Activated gamma-delta T cell treated with Interleukin-2 at 50 U/mL for 16 hours (primary cell): ENCODE measurements around the gene SLC50A1.

ENCODE experiments used
- DNase-seq: peaks from one replicate; pipeline ENCODE4 v3.0.0-alpha.2; 2020

Gene SLC50A1, protein sequence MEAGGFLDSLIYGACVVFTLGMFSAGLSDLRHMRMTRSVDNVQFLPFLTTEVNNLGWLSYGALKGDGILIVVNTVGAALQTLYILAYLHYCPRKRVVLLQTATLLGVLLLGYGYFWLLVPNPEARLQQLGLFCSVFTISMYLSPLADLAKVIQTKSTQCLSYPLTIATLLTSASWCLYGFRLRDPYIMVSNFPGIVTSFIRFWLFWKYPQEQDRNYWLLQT

DNA sequence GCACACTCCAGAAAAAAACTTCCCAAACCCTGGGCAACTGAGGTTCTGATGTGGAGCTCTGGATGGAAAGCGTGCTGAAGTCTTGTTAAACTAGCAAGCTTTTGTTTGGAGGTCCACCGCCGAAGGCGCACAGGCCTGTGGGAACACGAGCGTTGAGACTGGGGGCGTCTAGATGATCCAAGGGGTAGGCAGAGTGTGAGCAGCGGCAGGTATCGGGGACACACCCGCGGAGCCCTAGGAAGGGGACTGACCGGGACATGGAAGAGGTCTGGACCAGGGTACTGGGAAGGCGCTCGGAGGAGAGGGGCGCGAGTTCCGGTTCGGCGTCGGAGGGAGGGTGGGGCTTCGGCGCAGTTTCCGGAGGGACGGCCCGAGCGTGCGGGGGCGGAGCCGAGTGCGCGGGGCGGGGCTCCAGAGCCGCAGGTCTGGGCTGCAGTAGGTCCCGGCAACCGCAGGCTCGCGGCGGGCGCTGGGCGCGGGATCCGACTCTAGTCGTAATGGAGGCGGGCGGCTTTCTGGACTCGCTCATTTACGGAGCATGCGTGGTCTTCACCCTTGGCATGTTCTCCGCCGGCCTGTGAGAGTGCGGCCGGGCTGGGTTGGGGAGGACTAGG is at the start of gene SLC50A1:
Gene SLC50A1 (plus strand): TSS at position 438 of the 614 bp plus-strand sequence. CDS start 60 bp downstream, at position 498.
- DNase-seq = peak; percentile 89

DNA sequence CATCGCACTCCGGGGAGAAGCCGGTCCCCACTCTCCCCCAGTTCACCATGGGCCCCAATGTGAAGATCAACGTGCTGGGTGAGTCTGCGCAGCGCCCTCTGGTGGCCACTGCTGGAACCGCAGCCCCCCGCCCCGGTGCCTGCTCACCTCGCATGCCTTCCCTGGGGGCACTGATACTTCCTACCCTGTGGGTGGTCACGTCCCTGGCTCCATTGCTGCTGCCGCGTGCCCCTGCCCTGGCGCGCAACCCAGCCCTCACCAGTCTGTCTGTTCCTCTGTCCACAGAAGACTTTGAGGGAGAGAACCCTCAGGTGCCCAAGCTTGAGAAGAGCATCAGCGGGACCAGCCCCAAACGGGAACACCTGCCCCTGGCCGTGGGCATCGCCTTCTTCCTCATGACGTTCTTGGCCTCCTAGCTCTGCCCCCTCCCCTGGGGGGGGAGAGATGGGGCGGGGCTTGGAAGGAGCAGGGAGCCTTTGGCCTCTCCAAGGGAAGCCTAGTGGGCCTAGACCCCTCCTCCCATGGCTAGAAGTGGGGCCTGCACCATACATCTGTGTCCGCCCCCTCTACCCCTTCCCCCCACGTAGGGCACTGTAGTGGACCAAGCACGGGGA is 49.4 kb upstream of the SLC50A1 start:
- DNase-seq = peak; percentile 82

DNA sequence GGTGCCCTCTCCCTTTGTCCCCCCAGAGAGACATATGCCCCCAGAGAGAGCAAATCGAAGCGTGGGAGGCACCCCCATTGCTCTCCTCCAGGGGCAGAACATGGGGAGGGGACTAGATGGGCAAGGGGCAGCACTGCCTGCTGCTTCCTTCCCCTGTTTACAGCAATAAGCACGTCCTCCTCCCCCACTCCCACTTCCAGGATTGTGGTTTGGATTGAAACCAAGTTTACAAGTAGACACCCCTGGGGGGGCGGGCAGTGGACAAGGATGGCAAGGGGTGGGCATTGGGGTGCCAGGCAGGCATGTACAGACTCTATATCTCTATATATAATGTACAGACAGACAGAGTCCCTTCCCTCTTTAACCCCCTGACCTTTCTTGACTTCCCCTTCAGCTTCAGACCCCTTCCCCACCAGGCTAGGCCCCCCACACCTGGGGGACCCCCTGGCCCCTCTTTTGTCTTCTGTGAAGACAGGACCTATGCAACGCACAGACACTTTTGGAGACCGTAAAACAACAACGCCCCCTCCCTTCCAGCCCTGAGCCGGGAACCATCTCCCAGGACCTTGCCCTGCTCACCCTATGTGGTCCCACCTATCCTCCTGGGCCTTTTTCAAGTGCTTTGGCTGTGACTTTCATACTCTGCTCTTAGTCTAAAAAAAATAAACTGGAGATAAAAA is 48.7 kb upstream of the SLC50A1 start:
- DNase-seq = no peak

DNA sequence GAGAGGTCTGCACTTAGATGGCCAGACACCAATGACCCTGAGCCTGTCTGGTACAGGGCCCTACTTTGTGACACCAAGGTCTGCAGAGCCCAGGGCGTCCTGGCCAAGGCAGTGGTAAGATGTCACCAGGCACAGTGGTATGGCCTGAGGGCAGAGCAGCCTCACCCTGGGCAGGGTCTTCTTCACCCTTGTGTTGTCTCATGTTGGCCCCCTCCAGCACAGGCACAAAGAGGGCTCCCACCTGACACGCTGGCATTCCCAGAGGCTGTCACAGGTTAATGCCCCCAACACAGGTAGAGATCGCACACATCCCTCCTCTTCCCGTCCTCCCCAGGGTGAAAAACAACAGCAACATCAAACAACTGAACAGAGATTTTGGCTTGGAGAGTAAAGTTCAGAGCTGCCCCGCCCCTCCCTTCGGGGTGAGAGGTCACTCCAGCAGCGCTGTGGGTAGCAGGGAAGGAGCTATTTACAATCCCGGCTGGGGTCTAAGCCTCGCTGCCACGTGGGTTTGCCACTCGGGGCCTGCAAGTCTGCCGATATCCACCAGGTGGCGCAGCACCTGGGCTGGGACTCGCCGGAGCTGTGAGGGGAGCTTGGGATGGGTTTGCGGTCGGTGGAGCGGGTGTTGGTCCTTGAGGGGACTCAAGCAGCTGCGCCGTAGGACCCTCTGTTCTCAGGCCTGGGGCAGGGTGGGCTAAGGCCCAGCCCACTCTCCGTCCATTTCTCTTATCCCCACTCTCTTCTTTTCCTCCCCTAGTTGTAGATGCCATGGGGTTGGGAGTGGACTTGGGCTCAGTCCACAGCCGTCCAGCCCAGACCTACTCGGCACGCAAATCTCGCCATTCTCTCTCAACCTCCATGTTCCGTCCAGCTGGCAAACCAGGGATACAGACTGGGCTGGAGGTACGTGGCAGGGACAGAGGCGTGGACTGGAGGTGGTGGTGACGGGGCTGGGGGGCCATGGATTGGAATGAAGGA is 44.3 kb upstream of the SLC50A1 start:
- DNase-seq = peak; percentile 79

DNA sequence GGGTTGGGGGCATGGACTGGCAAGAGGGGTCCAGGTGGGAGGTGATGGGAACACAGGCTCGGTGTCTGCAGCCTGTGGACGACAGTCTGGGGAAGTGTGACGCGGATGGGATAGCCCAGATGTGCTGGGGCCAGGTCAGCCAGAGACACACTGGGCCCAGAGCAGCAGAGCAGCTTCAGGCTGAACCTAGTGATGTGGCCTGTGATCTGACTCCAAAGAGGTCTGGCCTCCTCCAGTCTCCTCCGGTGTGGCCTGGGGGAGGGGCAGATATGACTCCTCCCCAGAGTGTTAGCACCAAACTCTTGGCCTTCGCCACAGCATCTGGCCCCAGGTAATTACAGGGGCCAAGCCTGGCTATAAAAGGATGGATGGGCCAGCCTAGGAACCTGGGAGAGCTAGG is 43.5 kb upstream of the SLC50A1 start:
- no peak for DNase-seq

DNA sequence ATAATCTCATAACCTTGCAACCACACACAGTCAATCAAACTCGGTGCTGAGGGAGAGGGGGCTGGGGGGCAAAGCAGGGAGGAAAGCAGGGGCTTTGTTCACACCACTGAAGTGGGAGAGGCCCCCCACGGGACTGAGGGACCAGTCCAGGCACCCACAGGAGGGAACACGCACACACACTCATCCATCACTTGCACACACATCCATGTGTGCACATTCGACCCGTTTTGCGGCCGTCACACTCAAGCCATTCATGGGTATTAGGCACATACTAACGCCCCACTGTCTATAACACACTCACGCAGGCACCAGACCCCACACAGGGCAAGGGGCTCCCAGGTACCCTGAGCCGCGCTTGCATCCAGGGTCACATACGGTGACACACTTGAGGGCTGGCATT is 43.0 kb upstream of the SLC50A1 start:
- no peak for DNase-seq

DNA sequence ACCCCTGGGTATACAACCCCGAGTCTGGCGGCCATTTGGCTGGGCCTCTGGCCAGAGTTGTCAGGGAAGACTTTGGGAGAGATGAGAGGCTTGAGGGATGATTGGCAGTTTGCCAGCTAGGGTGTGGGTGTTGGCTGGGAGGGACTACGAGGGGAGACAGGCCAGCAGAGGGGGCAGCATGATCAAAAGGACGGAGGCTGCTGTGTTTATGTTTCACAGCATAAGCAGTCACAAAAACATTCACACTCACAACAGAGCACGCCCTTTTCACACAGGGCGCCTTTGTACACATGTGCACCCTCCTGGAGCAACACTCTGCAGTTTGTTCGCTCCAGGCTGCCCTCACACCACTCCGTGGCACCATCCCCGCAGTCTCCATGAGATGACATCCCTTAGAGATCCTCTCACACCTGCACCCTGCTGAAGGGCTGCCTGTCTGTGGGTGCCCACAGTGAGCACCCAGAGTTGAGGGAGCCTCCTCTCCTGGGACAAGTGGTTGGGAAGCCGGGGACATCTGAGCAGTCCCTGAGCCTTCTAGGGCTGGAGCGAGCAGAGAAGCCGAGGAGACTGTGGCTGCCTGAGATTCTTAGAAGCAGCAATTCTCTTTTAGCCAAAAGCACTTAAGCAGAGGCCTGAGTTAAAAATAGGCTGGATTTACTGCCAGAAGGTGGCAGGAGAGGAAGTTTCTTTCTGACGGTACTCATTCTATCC is 41.6 kb upstream of the SLC50A1 start:
- DNase-seq = no peak

DNA sequence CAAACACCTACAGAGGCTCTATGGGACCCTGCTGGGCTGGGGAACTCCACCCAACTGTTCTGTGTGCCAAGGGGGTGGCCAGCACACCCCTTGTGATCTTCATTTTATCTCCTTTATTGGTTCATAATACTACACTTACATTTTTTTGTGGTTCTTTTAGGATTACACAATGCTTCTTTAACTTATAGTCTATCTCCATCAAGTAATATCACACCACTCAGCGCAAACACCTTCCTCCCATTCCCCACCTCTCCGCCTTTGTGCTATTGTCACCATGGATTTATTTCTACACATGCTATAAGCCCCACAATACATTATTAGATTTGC is 41.1 kb upstream of the SLC50A1 start:
- DNase-seq = no peak

DNA sequence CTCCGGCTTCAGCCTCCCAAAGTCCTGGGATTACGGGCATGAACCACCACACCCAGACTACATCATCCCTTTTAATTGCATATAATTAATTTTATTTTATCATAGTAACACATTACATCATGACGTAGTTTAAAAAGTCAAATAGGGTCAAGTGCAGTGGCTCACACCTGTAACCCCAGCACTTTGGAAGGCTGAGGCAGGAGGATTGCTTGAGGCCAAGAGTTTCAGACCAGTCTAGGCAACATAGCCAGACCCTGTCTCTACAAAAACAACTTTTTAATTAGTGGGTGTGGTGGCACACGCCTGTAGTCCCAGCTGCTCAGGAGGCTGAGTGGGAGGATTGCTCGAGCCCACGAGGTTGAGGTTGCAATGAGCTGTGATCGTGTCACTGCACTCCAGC is 36.3 kb upstream of the SLC50A1 start:
- DNase-seq = no peak

DNA sequence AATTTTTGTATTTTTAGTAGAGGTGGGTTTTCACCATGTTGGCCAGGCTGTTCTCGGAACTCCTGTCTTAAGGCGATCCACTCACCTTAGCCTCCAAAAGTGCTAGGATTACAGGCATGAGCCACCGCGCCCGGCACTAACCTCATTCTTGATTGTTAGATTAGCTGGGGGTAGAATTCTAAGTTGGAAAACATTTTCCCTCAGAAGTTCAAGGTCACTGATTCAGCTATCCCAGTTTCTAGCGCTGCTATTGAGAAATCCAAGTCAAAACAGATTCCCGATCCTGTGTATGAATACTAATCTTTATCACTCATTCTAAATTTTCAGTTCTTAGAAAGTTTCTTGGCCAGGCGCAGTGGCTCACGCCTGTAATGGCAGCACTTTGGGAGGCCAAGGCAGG is 32.3 kb upstream of the SLC50A1 start:
- no peak for DNase-seq

DNA sequence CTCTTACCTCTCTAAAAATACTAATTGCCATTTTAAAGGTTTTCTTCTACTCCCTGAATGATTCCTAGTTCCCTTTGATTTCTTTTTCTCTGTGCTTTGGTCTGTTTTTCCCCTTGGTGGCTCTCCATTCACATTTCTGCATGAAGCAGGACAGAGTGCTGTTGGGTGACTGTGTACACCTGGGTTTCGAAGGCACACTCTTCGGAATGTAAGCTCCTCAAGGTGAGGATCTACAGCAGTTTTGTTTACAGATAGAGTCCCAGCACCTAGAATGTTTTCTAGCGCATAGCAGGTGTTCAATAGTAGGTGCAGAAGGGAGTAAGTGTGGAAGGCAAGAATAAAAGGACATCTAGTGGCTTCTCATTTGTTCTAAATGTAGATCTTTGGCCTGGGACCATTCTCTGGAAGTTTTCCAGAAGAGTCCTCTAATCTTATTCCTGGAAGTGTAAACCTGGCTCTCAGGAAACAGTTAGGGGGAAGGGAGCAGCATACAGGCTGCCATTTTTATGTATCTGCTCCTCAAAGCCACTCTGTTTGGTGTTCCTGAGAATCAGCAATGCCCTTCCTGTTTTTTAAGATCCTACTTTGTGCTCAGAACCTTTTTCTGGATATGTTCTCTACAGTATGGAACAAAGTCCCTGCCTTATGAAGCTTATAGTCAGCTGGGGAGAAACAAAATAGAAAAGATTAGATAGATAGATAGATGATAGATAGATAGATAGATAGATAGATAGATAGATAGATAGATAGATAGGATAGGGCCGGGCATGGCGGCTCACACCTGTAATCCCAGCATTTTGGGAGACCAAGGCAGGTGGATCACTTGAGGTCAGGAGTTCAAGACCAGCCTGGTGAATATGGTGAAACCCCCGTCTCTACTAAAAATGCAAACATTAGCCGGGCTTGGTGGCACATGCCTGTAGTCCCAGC is 30.8 kb upstream of the SLC50A1 start:
- DNase-seq = no peak

DNA sequence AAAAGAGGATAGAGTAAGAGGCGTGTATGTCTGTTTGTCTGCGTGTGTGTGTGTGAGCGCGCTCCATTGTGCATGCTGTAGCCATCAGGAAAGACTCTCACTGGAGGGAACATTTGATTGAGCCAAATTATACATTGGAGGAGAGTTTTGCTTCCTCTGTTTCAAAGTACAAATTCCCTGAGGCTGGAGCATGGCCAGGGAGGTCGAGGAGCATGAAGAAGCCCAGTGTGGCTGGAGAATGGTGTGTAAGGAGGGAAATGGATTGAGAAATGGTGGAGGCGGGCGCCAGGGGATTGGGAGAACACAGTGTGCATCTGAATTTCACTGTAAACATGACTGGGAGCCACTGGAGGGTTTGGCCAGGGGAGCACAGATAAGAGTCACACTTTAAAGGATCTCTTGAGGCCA is 30.0 kb upstream of the SLC50A1 start:
- no peak for DNase-seq

DNA sequence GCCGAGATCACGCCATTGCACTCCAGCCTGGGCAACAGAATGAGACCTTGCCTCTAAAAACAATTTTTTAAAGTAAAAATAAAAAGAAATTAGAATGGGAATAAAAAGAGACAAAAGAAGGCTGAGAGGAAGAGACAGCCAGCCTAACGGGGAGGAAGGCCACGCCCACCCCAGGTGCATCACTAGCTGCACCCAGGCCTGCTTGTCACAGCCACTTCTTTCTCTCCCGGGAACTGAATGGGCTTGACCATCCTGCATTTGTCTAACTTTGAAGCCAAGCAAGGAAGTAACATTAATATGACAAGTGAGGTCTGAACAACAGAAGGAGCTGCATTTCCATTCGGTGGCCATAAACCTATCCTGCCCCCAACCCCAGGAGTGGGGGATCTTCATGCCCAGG is 28.8 kb upstream of the SLC50A1 start:
- no peak for DNase-seq

DNA sequence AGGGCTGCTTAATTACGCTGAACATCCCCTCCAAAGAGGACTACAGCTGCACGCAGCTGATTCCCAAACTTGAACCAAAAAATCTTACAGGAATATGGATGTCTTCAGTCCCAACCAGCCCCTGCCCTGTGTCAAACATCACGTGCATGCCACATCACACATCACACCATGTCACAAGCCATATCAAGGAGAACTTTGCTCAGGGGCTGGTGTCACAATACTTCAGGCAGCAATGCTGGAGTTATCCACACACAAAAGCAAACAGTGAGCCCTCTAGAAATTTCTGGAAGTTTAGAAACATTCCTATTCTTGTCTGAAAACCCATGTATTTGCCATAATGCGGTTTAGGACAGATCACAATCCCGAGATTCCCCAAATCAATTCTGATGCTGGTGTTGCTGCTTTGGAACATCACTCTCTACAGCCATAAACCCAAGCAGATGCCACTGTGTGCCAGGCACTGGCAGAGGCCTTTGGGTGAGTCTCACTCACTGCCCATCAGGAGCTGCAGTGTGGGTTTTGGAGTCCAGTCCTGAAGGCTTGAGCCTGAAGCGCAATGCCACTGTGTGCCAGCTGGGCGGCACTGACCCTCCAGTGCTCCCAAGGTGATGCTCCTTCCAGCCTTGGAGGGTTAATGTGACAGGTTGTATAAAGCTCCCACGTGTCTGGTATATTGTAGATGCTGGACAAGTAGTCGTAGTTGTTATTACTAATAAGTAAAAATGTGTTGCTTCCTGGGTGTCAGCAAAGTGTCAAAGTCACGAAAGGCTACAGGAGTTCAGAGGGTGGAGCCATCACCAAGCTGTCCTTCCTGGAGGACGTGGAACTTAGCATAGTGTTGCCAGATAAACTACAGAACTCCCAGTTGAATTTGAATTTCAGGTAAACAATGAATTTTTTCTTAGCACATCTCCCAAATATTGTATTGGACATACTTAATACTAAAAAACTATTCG is 28.1 kb upstream of the SLC50A1 start:
- DNase-seq = no peak

DNA sequence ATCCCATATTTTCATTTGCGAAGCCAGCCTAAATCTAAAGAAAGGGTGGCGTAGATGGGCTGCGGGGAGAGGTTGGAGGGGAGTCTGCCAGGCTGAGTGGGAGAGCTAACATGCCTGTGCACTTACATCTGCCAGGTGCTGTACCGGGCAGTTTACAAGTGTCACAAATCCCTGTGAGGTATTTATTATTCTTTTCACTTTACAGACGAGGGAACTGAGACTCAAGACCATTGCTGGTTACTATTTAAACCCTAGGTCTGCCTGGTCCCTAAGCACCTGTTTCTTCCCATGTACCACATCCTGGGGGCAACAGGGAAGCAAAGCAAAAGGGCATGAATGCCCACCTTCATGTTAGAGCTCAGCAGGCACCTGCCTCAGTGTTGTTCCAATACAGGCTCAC is 27.4 kb upstream of the SLC50A1 start:
- DNase-seq = no peak

DNA sequence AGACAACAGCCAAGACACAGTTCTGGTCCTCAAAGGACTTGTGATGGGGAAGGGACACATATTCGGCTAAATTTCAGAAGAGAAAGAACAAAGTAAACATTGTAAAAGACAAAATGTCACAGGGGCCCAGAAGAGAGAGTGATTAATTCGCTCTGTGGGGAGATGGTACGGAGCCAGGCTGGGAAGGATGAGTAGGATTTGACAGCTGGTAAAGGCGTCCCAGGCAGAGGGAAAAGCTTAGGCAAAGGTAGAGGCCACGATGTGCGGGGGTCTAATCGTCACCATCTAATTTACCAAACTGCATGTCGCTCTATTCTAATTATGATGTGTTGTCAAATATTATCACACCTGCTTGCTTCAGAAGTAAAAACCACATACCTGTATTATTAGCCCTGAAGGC is 25.3 kb upstream of the SLC50A1 start:
- DNase-seq = no peak

DNA sequence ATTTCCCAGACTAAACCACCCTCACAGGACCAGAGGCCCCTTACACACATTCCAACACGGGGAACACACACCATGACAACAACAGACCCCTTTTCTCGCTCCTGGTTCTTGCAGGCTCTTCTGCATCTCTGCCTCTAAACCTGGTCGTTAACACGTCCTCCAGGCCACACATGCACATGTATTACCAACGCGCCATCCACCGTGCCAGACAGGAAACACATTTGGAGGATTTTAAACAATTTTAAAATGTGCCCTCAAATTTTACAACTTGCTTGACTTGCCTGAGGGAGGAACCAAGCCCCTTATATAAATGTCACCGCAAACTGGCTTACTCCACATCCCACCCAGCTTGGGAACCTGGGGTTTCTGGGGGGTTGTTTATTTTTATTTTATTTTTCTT is 24.8 kb upstream of the SLC50A1 start:
- DNase-seq = no peak

DNA sequence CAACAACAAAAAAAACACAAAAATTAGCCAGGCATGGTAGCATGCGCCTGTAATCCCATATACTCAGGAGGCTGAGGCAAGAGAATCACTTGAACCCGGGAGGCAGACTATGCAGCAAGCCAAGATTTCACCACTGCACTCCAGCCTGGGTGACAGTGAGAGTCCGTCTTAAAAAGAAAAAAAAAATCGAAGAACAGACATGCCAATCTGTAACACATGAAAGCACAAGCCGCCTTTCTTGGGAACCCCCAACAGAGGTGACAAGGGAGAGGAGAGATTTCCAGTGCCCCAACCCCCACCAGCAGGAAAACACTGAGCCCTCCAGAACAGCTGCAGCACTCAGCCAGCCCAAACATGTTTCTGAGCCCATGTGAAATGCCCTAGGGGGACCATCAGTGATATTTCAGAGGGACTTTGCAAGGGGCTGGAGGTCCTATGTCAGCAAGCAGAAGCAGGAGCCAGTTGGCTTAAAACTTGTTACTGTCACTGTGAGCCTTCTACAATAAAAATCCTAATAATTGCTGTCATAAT is 22.1 kb upstream of the SLC50A1 start:
- DNase-seq = no peak

DNA sequence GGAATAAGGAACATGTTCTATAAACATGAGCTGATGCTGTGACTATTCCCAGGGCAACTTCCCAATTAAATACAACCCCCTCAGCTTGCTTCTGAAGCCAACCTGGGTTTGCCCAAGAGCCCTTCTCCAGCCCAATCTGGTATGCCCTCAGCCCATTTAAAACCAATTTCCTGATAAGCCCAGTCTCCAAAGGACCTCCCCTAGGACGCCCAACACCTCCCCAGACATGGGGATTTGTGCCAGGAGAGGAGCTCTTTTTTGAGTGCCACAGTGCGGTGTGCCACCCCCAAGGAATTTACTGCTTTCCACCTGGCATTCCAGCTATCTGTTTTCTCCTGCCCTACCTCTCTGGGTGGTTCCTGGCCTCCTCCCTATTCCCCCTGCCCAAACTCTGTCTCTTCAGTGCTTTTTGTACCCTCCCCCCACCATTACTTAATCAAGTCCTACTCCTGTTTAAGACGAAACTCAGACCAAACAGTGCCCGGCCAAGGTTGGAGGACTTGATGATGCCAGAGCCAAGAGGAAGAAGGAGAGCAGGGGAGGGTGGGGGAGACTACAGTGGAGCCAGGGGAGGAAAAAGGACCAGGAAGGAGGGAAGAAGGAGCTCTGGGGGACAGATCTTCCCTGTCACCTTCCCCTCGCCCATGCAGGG is 19.4 kb upstream of the SLC50A1 start:
- no peak for DNase-seq
